Peyer's patch (tissue), 4 donors: ENCODE data around the gene CALD1. TPM values are rescaled to one million over a fixed set of nuclear protein-coding genes. Genes with fewer than 3 reads are reported as not detected.

Experiments used
- DNase-seq, 3 donors: peaks; one replicate each; pipeline ENCODE4 v3.0.0-alpha.2; 2017 to 2019
- H3K27ac ChIP-seq, 4 donors: fragments of 200-600 bp; sonication (generic); one replicate each; pipeline ENCODE4 v1.5.1; 2016 to 2019
- H3K27me3 ChIP-seq, 2 donors: fragments of 200-600 bp; sonication (generic); one replicate each; pipeline ENCODE4 v1.5.1; 2019
- H3K36me3 ChIP-seq, 3 donors: fragments of 200-600 bp; sonication (generic); one replicate each; pipeline ENCODE4 v1.5.1; 2016 to 2019
- H3K4me1 ChIP-seq, 4 donors: fragments of 200-600 bp; sonication (generic); one replicate each; pipeline ENCODE4 v1.5.1; 2016 to 2019
- H3K4me3 ChIP-seq, 4 donors: fragments of 200-600 bp; sonication (generic); 1 replicate in 3 of 4; 2 replicates in 1 of 4; pipeline ENCODE4 v1.5.1; 2016 to 2019; ENCODE audit warnings: mild to moderate bottlenecking in 1 of 4
- H3K9me3 ChIP-seq, 4 donors: fragments of 200-600 bp; sonication (generic); one replicate each; pipeline ENCODE4 v1.5.1; 2016 to 2019; ENCODE audit warnings: mild to moderate bottlenecking in 1 of 4
- CTCF ChIP-seq, 6 experiments: fragments of 450-650 bp in 4 of 6; fragments of 200-600 bp in 2 of 6; sonication (generic) in 1 of 6; IDR thresholded peaks; one replicate each; pipeline ENCODE4 v1.5.1; 2017 to 2019; ENCODE audit warnings: antibody characterized with exemption in 6 of 6, mild to moderate bottlenecking in 3 of 6, moderate library complexity in 1 of 6
- POLR2A ChIP-seq, 2 donors: fragments of 450-650 bp; IDR thresholded peaks; one replicate each; pipeline ENCODE4 v1.5.1; 2017; ENCODE audit warnings: antibody characterized with exemption in 2 of 2, mild to moderate bottlenecking in 2 of 2, moderate library complexity in 2 of 2
- total RNA-seq, 4 donors: library from RNA; depleted of rRNA; stranded (reverse); fragments of >200 nt; gene quantifications; one replicate each; pipeline ENCODE4 v1.1.0, GENCODE V29; 2016

CALD1 gene
- total RNA-seq, 4 donors from 2014 or later, result 39.2 to 536 (median 83.1) TPM

DNA sequence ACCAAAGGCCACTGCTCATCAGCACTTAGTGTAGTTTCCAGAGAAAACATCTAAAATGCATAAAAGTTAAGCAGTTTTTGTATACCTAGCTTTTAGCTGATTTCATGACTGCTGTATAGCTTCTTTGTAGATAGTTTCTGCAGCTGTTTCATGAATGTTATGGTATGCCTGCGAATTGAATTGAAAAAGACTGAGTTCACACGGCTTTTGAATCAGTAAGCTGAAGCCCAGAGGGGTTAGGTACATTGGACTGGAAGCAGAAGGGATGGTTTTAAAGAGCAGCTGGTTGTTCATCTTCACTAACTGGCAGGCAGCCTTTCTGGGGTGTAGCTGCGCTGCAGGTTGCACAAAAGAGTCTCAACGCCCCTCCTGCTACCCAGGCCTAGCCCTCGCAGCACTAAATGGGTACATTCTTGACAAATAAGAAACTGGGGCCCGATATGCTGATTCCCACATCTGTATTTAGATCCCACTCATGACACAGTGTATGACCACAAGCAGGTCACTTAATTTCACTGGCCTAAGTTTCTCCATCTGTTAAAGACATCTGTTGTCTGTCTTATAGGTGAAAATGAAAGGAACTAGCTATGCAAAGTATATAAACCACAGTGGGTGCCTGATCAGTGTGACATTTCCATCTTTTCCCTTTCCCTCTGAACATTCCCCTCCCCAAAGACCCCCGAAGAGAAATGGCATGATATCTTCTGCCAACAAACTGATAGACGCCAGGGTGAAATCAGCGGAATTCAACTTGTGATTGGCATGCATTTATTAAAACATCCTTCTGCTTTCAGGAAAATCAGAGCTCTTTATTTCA, 120.9 kb downstream of the CALD1 start:
- H3K4me1 ChIP-seq, result peaks cover 0 to 16% (median 6%) of the 10 kb centered on the region in 4 donors
- TF ChIP-seq CTCF (IDR thresholded peaks at IDR 0.05), result no peak
- TF ChIP-seq POLR2A (IDR thresholded peaks at IDR 0.05), result no peak
- no peaks in the 10 kb centered on the region for H3K9me3 ChIP-seq
- no peaks in the 10 kb centered on the region for H3K36me3 ChIP-seq
- H3K27me3 ChIP-seq, result no peaks in the 10 kb centered on the region
- no peak overlapping the region for H3K4me3 ChIP-seq
- H3K27ac ChIP-seq, result peak overlapping the region in 2 of 4 donors; percentile 10 to 38
- no peak for DNase-seq

DNA sequence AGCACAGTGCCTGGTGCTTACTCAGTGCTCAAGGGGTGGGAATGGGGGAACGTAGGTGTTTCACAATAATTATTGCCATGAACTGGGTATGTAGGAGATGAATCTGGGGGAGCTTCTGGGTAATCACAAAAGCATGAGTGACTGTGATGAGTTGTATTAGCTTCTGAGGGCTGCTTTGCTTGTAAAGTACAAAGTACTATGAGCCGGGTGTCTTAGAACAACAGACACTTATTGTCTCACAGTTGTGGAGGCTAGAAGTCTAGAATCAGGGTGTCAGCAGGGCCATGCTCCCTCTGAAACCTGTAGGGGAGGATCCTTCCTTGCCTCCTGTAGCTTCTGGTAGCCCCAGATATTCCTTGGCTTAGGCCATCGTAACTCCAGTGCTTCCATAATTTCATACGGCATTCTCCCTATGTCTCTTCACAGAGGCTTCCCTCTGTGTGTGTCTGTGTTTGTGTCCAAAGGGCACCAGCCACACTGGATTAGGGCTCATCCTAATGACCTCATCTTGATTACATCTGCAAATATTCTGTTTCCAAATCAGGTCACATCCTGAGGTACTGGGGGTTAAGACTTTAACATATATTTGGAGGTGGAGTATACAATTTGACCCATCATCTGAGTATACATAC, 122.1 kb downstream of the CALD1 start:
- no peak overlapping the region for H3K4me3 ChIP-seq
- H3K27ac ChIP-seq, result peak overlapping the region in 1 of 4 donors; percentile 38
- no peaks in the 10 kb centered on the region for H3K9me3 ChIP-seq
- peaks cover 0 to 16% (median 6%) of the 10 kb centered on the region in 4 donors for H3K4me1 ChIP-seq
- H3K27me3 ChIP-seq, result no peaks in the 10 kb centered on the region
- H3K36me3 ChIP-seq, result no peaks in the 10 kb centered on the region
- no peak for TF ChIP-seq POLR2A (IDR thresholded peaks at IDR 0.05)
- TF ChIP-seq CTCF (IDR thresholded peaks at IDR 0.05), result no peak
- no peak for DNase-seq

DNA sequence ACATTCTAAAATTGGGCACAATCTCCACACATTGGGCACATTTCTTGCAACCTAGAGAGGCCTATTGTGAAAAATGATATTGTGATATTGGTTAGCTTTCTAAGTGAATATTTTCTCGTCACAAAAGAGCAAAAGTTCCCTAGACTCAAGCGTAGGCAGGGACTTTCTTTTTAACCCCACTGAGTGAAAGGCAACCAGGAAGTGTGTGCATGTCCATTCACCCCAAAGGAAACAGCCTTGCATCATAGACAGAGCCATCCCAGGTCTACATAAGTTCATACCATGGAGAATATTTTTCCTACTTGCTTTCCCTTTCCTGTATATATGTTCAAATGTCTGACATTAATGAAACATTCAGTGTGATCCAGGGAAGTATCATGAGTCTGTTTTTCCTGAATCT, 122.6 kb downstream of the CALD1 start:
- Histone ChIP-seq H3K4me1 (peaks cover 0 to 16% (median 6%) of the 10 kb centered on the region in 4 donors), H3K4me3 (no peak overlapping the region), H3K27me3 (no peaks in the 10 kb centered on the region), H3K36me3 (no peaks in the 10 kb centered on the region), H3K9me3 (no peaks in the 10 kb centered on the region), H3K27ac (peak overlapping the region in 1 of 4 donors; percentile 38)
- no peak for DNase-seq
- TF ChIP-seq CTCF (IDR thresholded peaks at IDR 0.05) (no peak), POLR2A (IDR thresholded peaks at IDR 0.05) (no peak)

- Histone ChIP-seq H3K4me3 (no peak overlapping the region), H3K4me1 (peaks cover 0 to 16% (median 6%) of the 10 kb centered on the region in 4 donors), H3K36me3 (no peaks in the 10 kb centered on the region), H3K27ac (peak overlapping the region in 1 of 4 donors; percentile 38), H3K9me3 (no peaks in the 10 kb centered on the region), H3K27me3 (no peaks in the 10 kb centered on the region)
- TF ChIP-seq CTCF (IDR thresholded peaks at IDR 0.05), result no peak
- TF ChIP-seq POLR2A (IDR thresholded peaks at IDR 0.05), result no peak
- no peak for DNase-seq
Measured at GRCh38 chr7:134903073-134903790, 123.8 kb downstream of the CALD1 start.

DNA sequence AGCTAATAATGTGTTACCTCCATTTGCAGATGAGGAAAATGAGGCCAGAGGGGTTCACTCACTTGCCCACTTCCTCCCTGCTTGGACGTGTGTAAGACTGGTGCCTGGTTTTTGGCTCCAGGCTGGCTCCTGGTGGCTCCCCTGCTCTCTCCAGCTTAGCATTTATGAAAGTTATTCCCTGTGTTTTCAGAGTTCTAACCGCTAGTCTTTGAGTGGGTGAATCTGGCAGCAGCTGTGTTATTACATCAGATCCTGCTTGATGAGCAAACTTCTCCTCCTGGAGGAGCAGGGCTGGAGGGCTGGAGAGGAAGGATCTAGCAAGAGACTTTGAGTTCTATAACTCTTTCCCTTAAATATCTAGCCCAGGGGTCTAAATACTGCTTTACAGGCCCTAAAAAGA, 125.9 kb downstream of the CALD1 start:
- Histone ChIP-seq H3K9me3 (no peaks in the 10 kb centered on the region), H3K4me1 (peaks cover 0 to 16% (median 3%) of the 10 kb centered on the region in 4 donors), H3K27ac (peak overlapping the region in 2 of 4 donors; percentile 32 to 49), H3K27me3 (no peaks in the 10 kb centered on the region), H3K36me3 (no peaks in the 10 kb centered on the region), H3K4me3 (no peak overlapping the region)
- peak in 1 of 3 donors; percentile 49 for DNase-seq
- TF ChIP-seq POLR2A (IDR thresholded peaks at IDR 0.05) (no peak), CTCF (IDR thresholded peaks at IDR 0.05) (peak in 1 of 6 experiments; percentile 8)
